HG03039 (cell line): ENCODE data around the gene GRXCR2.
"Not testable (repeated sequence)": the region's sequence is repeated elsewhere in the genome, so short reads cannot be mapped to it uniquely, and the experiment has no call there.

Experiments
- ATAC-seq: cut with Tn5 transposase; IDR thresholded peaks from one replicate; pipeline ENCODE4 v1.9.1; 2021; ENCODE audit warnings: mild to moderate bottlenecking, moderate library complexity; ENCODE audit not compliant: unreplicated experiment

Gene GRXCR2

GRCh38 chr5:145887217-145887616 is 14.4 kb upstream of the GRXCR2 start:
- ATAC-seq: no peak

- ATAC-seq: no peak
Observed at GRCh38 chr5:145874765-145875164, 2.0 kb upstream of the GRXCR2 start.

- ATAC-seq: no peak
Observed at GRCh38 chr5:145872486-145872885, 328 bp downstream of the GRXCR2 start.

- no peak for ATAC-seq
Observed at GRCh38 chr5:145869753-145870152, 3.1 kb downstream of the GRXCR2 start.

GRCh38 chr5:145867806-145868205 is 5.0 kb downstream of the GRXCR2 start:
- no peak for ATAC-seq

- ATAC-seq: not testable (repeated sequence)
Observed at GRCh38 chr5:145864432-145864831, 8.4 kb downstream of the GRXCR2 start.

GRCh38 chr5:145863003-145863402 is 9.8 kb downstream of the GRXCR2 start:
- ATAC-seq: no peak

- no peak for ATAC-seq
Observed at GRCh38 chr5:145859897-145860296, 12.9 kb downstream of the GRXCR2 start.

- no peak for ATAC-seq
Observed at GRCh38 chr5:145859453-145859852, 13.4 kb downstream of the GRXCR2 start.

- no peak for ATAC-seq
Observed at GRCh38 chr5:145858959-145859358, 13.9 kb downstream of the GRXCR2 start.

- no peak for ATAC-seq
Observed at GRCh38 chr5:145856285-145856818, 16.5 kb downstream of the GRXCR2 start.

- ATAC-seq: no peak
Observed at GRCh38 chr5:145855763-145856267, 17.0 kb downstream of the GRXCR2 start.

GRCh38 chr5:145854651-145855258 is 18.1 kb downstream of the GRXCR2 start:
- ATAC-seq: no peak

GRCh38 chr5:145853781-145854376 is 18.9 kb downstream of the GRXCR2 start:
- no peak for ATAC-seq

GRCh38 chr5:145852990-145853389 is 19.8 kb downstream of the GRXCR2 start:
- no peak for ATAC-seq

- ATAC-seq: no peak
Observed at GRCh38 chr5:145848854-145849253, 24.0 kb downstream of the GRXCR2 start.

- no peak for ATAC-seq
Observed at GRCh38 chr5:145847499-145848497, 25.0 kb downstream of the GRXCR2 start.

GRCh38 chr5:145846081-145846480 is 26.7 kb downstream of the GRXCR2 start:
- no peak for ATAC-seq

GRCh38 chr5:145841299-145841698 is 31.5 kb downstream of the GRXCR2 start:
- no peak for ATAC-seq

- ATAC-seq: no peak
Observed at GRCh38 chr5:145840458-145841132, 32.2 kb downstream of the GRXCR2 start.

- ATAC-seq: no peak
Observed at GRCh38 chr5:145838276-145838675, 34.5 kb downstream of the GRXCR2 start.
